Tibial nerve (tissue), 4 donors: ENCODE data around the gene GJB5.

Experiments used
- CTCF ChIP-seq, 5 experiments: fragments of 200-600 bp in 3 of 5; fragments of 450-650 bp in 2 of 5; sonication (generic) in 3 of 5; IDR thresholded peaks; one replicate each; pipeline ENCODE4 v1.5.1; 2016 to 2019; ENCODE audit warnings: antibody characterized with exemption in 5 of 5, mild to moderate bottlenecking in 3 of 5, moderate library complexity in 2 of 5
- EP300 ChIP-seq, 2 donors: sonication (generic); formaldehyde crosslinking; IDR thresholded peaks; one replicate each; pipeline ENCODE4 v1.6.1; 2017; ENCODE audit warnings: antibody characterized with exemption in 2 of 2, mild to moderate bottlenecking in 1 of 2
- POLR2A ChIP-seq, 2 donors: fragments of 450-650 bp; IDR thresholded peaks; one replicate each; pipeline ENCODE4 v1.6.1; 2017; ENCODE audit warnings: antibody characterized with exemption in 2 of 2, mild to moderate bottlenecking in 2 of 2, moderate library complexity in 2 of 2

- TF ChIP-seq CTCF (IDR thresholded peaks at IDR 0.05), result no peak
- TF ChIP-seq EP300 (IDR thresholded peaks at IDR 0.05), result no peak
- no peak for TF ChIP-seq POLR2A (IDR thresholded peaks at IDR 0.05)
These were observed 33.6 kb upstream of the GJB5 start for GRCh38 chr1:34721241-34721640.
